Activated CD8-positive, alpha-beta T cell treated with anti-CD3 and anti-CD28 coated beads for 36 hours (primary cell): ENCODE measurements around the gene SELENOV. TPM values are rescaled to one million over a fixed set of nuclear protein-coding genes. Genes with fewer than 3 reads are reported as not detected.

Source experiments
- ATAC-seq: fragments of 200-7000 bp; cut with Tn5 transposase; one replicate; pipeline ENCODE4 v1.10.0; 2021; ENCODE audit warnings: mild to moderate bottlenecking, moderate library complexity
- CTCF ChIA-PET: fragments of 350-600 bp; sonication (Branson Sonifier 250); formaldehyde crosslinking; loops from one replicate; lab custom pipeline; 2021; ENCODE audit warnings: antibody characterized with exemption; lab: Charles Lee
- POLR2A ChIA-PET: fragments of 350-600 bp; sonication (Branson Sonifier 250); formaldehyde crosslinking; loops from one replicate; lab custom pipeline; 2021; ENCODE audit warnings: antibody characterized with exemption; lab: Charles Lee
- DNase-seq: peaks from one replicate; pipeline ENCODE4 v3.0.0-alpha.2; 2020
- H3K27ac Mint-ChIP-seq: one replicate; pipeline ENCODE4 v1.8.0; 2021; ENCODE audit warnings: mild to moderate bottlenecking, mixed read lengths
- H3K27me3 Mint-ChIP-seq: one replicate; pipeline ENCODE4 v1.8.0; 2021; ENCODE audit warnings: mixed read lengths
- H3K36me3 Mint-ChIP-seq: one replicate; pipeline ENCODE4 v1.8.0; 2021; ENCODE audit warnings: low read depth, mixed read lengths
- H3K4me1 Mint-ChIP-seq: one replicate; pipeline ENCODE4 v1.8.0; 2021; ENCODE audit warnings: low read depth, mixed read lengths
- H3K4me3 Mint-ChIP-seq: one replicate; pipeline ENCODE4 v1.8.0; 2021; ENCODE audit warnings: mild to moderate bottlenecking, moderate library complexity, mixed read lengths
- H3K9me3 Mint-ChIP-seq: one replicate; pipeline ENCODE4 v1.8.0; 2021; ENCODE audit warnings: mixed read lengths
- CTCF ChIP-seq: fragments of 200-600 bp; IDR thresholded peaks from one replicate; pipeline ENCODE4 v1.8.0; 2022; ENCODE audit warnings: antibody characterized with exemption, mild to moderate bottlenecking
- intact Hi-C: fragments of 100-400 bp; cut with micrococcal nuclease; formaldehyde crosslinking; loops from one replicate; pipeline ENCODE4 v1.10.0; 2022
- total RNA-seq, 2 experiments: library from RNA; stranded (reverse); gene quantifications; one replicate each; pipeline ENCODE4 v1.2.3, GENCODE V29; 2021

SELENOV gene
- total RNA-seq, 2 experiments from 2014 or later, result not detected

- Mint-ChIP-seq H3K36me3 (peaks cover 3% of the 10 kb centered on the region), H3K27me3 (no peaks in the 10 kb centered on the region), H3K4me3 (peak overlapping the region; percentile 92), H3K27ac (peak overlapping the region; percentile 78), H3K4me1 (peaks cover 19% of the 10 kb centered on the region), H3K9me3 (no peaks in the 10 kb centered on the region)
- no peak for DNase-seq
- intact Hi-C loops, result loop anchor here (5.0 to 10.0 kb wide), 2 partner anchors 57 to 90 kb away; no protein-coding TSS in a partner anchor
- TF ChIP-seq CTCF, result no peak
- no peak for ATAC-seq
- POLR2A ChIA-PET, result interaction anchor here (0.7 to 1.2 kb wide), 5 partner anchors 47 to 189 kb away, joined by 3 read pairs; partner anchors contain the start of genes RPS16 and SAMD4B
- CTCF ChIA-PET, result interaction anchor here (0.6 to 4.5 kb wide), 22 partner anchors 11 to 144 kb away, joined by 3 to 52 read pairs (median 5); partner anchors contain the start of genes DLL3, PLEKHG2, RPS16 and SUPT5H
Measured at GRCh38 chr19:39531834-39532232, 16.9 kb downstream of the SELENOV start.

GRCh38 chr19:39532233-39533002, 17.5 kb downstream of the SELENOV start, which contains the start of gene EID2B:
Gene EID2B, minus strand, starts transcription at chr19:39532852. Its CDS starts 50 bp downstream, at chr19:39532802.
- DNase-seq, result peak; percentile 95
- peak; percentile 99 for ATAC-seq
- peak; percentile 98 for TF ChIP-seq CTCF
- Mint-ChIP-seq H3K36me3 (peaks cover 3% of the 10 kb centered on the region), H3K27ac (peak within 1 kb of the TSS; percentile 85), H3K4me1 (peaks cover 22% of the 10 kb centered on the region), H3K27me3 (no peaks in the 10 kb centered on the region), H3K9me3 (no peaks in the 10 kb centered on the region), H3K4me3 (peak within 1 kb of the TSS; percentile 92)
- POLR2A ChIA-PET, result interaction anchor here (0.6 to 1.4 kb wide), 11 partner anchors 47 to 195 kb away, joined by 3 to 12 read pairs (median 3); partner anchors contain the start of genes RPS16, SAMD4B and SUPT5H
- intact Hi-C loops, result loop anchor here (5.0 to 10.0 kb wide), 2 partner anchors 58 to 90 kb away; no protein-coding TSS in a partner anchor
- CTCF ChIA-PET, result interaction anchor here (0.6 to 4.5 kb wide), 33 partner anchors 10 to 193 kb away, joined by 3 to 52 read pairs (median 4); partner anchors contain the start of genes DLL3, MED29, PAF1 and PLEKHG2

- no peaks in the 10 kb centered on the region for H3K27me3 Mint-ChIP-seq
- DNase-seq (no peak), ATAC-seq (peak; percentile 12)
- H3K36me3 Mint-ChIP-seq, result peaks cover 8% of the 10 kb centered on the region
- TF ChIP-seq CTCF, result no peak
- intact Hi-C loops, result loop anchor here (5.0 to 10.0 kb wide), 2 partner anchors 58 to 91 kb away; no protein-coding TSS in a partner anchor
- no peak overlapping the region for H3K27ac Mint-ChIP-seq
- POLR2A ChIA-PET, result interaction anchor here (0.6 to 1.4 kb wide), 7 partner anchors 65 to 131 kb away, joined by 3 to 12 read pairs (median 3); partner anchors contain the start of genes RPS16 and SUPT5H
- peak overlapping the region; percentile 92 for H3K4me3 Mint-ChIP-seq
- CTCF ChIA-PET, result interaction anchor here (0.8 to 4.5 kb wide), 24 partner anchors 9 to 194 kb away, joined by 3 to 52 read pairs (median 6); partner anchors contain the start of genes DLL3, MED29, PAF1 and RPS16
- H3K4me1 Mint-ChIP-seq, result peaks cover 27% of the 10 kb centered on the region
- no peaks in the 10 kb centered on the region for H3K9me3 Mint-ChIP-seq
Measured at GRCh38 chr19:39533003-39533512, 18.1 kb downstream of the SELENOV start.

- peaks cover 29% of the 10 kb centered on the region for H3K4me1 Mint-ChIP-seq
- no peak overlapping the region for H3K4me3 Mint-ChIP-seq
- ChIA-PET CTCF (interaction anchor here (0.8 to 4.5 kb wide), 16 partner anchors 8 to 183 kb away, joined by 3 to 52 read pairs (median 8); partner anchors contain the start of genes DLL3 and RPS16), POLR2A (interaction anchor here (0.6 to 1.4 kb wide), 5 partner anchors 22 to 132 kb away, joined by 4 to 5 read pairs (median 4); partner anchors contain the start of gene RPS16)
- ATAC-seq, result no peak
- intact Hi-C loops, result loop anchor here (5.0 to 10.0 kb wide), 2 partner anchors 59 to 91 kb away; no protein-coding TSS in a partner anchor
- DNase-seq, result no peak
- no peaks in the 10 kb centered on the region for H3K9me3 Mint-ChIP-seq
- H3K27ac Mint-ChIP-seq, result no peak overlapping the region
- TF ChIP-seq CTCF, result no peak
- H3K27me3 Mint-ChIP-seq, result no peaks in the 10 kb centered on the region
- H3K36me3 Mint-ChIP-seq, result peaks cover 10% of the 10 kb centered on the region
Measured at GRCh38 chr19:39533791-39534190, 18.9 kb downstream of the SELENOV start.
